Measurements from ENCODE around the gene AIFM3.

The AIFM3 gene

GRCh38 chr22:20999350-21000206, 32.5 kb downstream of the AIFM3 start:
- TF ChIP-seq REST (IDR thresholded peaks at IDR 0.05; ENCODE audit: low read depth): no peak
- TF ChIP-seq NFIC (IDR thresholded peaks at IDR 0.05): no peak
- no peak for TF ChIP-seq CEBPB (IDR thresholded peaks at IDR 0.05)
- no peak for TF ChIP-seq EGR1 (IDR thresholded peaks at IDR 0.05)
- TF ChIP-seq YY1 (IDR thresholded peaks at IDR 0.05; ENCODE audit: low read depth): no peak
- no peak for TF ChIP-seq USF1 (IDR thresholded peaks at IDR 0.05)
- TF ChIP-seq TAF1 (IDR thresholded peaks at IDR 0.05; ENCODE audit: low read depth): no peak
- no peak for TF ChIP-seq FOXM1 (IDR thresholded peaks at IDR 0.05; ENCODE audit: borderline replicate concordance, low read depth)
- TF ChIP-seq TEAD4 (IDR thresholded peaks at IDR 0.05): no peak
- TF ChIP-seq CREB1 (IDR thresholded peaks at IDR 0.05; ENCODE audit: low read depth): no peak
- TF ChIP-seq TCF12 (IDR thresholded peaks at IDR 0.05; ENCODE audit: low read depth): no peak
- TF ChIP-seq ZBTB7A (IDR thresholded peaks at IDR 0.05; ENCODE audit: low read depth): no peak
- TF ChIP-seq EP300 (IDR thresholded peaks at IDR 0.05; ENCODE audit: borderline replicate concordance): no peak

- TF ChIP-seq EP300 (IDR thresholded peaks at IDR 0.05; ENCODE audit: borderline replicate concordance) (no peak), YY1 (IDR thresholded peaks at IDR 0.05; ENCODE audit: low read depth) (no peak), EGR1 (IDR thresholded peaks at IDR 0.05) (no peak)
Measured at GRCh38 chr22:21000207-21000986, 33.3 kb downstream of the AIFM3 start.

- no peak for TF ChIP-seq FOXM1 (IDR thresholded peaks at IDR 0.05; ENCODE audit: borderline replicate concordance, low read depth)
- no peak for TF ChIP-seq RAD21 (IDR thresholded peaks at IDR 0.05; ENCODE audit: low read depth)
- no peak for TF ChIP-seq EP300 (IDR thresholded peaks at IDR 0.05; ENCODE audit: borderline replicate concordance)
- TF ChIP-seq USF1 (IDR thresholded peaks at IDR 0.05): no peak
- no peak for TF ChIP-seq TCF12 (IDR thresholded peaks at IDR 0.05; ENCODE audit: low read depth)
- TF ChIP-seq REST (IDR thresholded peaks at IDR 0.05; ENCODE audit: low read depth): no peak
- no peak for TF ChIP-seq YY1 (IDR thresholded peaks at IDR 0.05; ENCODE audit: low read depth)
Measured at GRCh38 chr22:21000987-21001600, 34.0 kb downstream of the AIFM3 start.

- TF ChIP-seq TAF1 (IDR thresholded peaks at IDR 0.05; ENCODE audit: low read depth) (peak; percentile 98), EP300 (IDR thresholded peaks at IDR 0.05; ENCODE audit: borderline replicate concordance) (peak; percentile 10; the same call in 1 of the 2 replicates), EGR1 (IDR thresholded peaks at IDR 0.05) (no peak), ZBTB7A (IDR thresholded peaks at IDR 0.05; ENCODE audit: low read depth) (no peak), REST (IDR thresholded peaks at IDR 0.05; ENCODE audit: low read depth) (peak; percentile 23; the same call in 1 of the 2 replicates), RAD21 (IDR thresholded peaks at IDR 0.05; ENCODE audit: low read depth) (no peak), YY1 (IDR thresholded peaks at IDR 0.05; ENCODE audit: low read depth) (peak; percentile 83), TEAD4 (IDR thresholded peaks at IDR 0.05) (no peak), FOXM1 (IDR thresholded peaks at IDR 0.05; ENCODE audit: borderline replicate concordance, low read depth) (peak; percentile 18; the same call in 1 of the 2 replicates), TCF12 (IDR thresholded peaks at IDR 0.05; ENCODE audit: low read depth) (no peak; the same call in none of the 2 replicates), MAX (IDR thresholded peaks at IDR 0.05) (peak; percentile 99), CEBPB (IDR thresholded peaks at IDR 0.05) (no peak), CREB1 (IDR thresholded peaks at IDR 0.05; ENCODE audit: low read depth) (peak; percentile 43; the same call in 1 of the 2 replicates), USF1 (IDR thresholded peaks at IDR 0.05) (peak; percentile 81), NFIC (IDR thresholded peaks at IDR 0.05) (no peak; the same call in 1 of the 2 replicates)
Measured at GRCh38 chr22:21001601-21002325, 34.7 kb downstream of the AIFM3 start, which contains the start of gene THAP7. Gene THAP7, minus strand, starts transcription at chr22:21002118. Its CDS starts 207 bp downstream, at chr22:21001911.

Measured in Ishikawa (cell line).